ENCODE results near the gene KIF20B. TPM values are rescaled to one million over a fixed set of nuclear protein-coding genes. Genes with fewer than 3 reads are reported as not detected.

Gene KIF20B
- total and polyA plus RNA-seq, 2 of the 8 experiments (the other 6 are each of a cell fraction or from before 2014, with no cell fraction given), result 4.5 to 72.0 TPM

GRCh38 chr10:89793649-89794254, 92.4 kb downstream of the KIF20B start:
- ChIA-PET CTCF (ENCODE audit: partially characterized antibody) (interaction anchor here (0.7 to 2.3 kb wide), 13 partner anchors 10 to 805 kb away, joined by 3 to 8 read pairs (median 4); no protein-coding TSS in a partner anchor), POLR2A (ENCODE audit: partially characterized antibody) (no interaction called here)
- Histone ChIP-seq H3K23me2 (ENCODE audit: low read depth, low read length) (no peaks in the 10 kb centered on the region), H3K79me1 (ENCODE audit: low read depth, low read length) (no peaks in the 10 kb centered on the region), H3K4me2 (ENCODE audit: insufficient read depth in 1 of 2, low read depth in 2 of 2, low read length in 2 of 2) (no peak overlapping the region), H2BK5ac (ENCODE audit: low read depth, low read length) (no peak overlapping the region), H2BK20ac (ENCODE audit: low read length) (no peak overlapping the region), H3K4ac (replicated peaks; ENCODE audit: insufficient read length, low read depth, low read length) (no peak overlapping the region), H3K9ac (replicated peaks in 1 of 4; ENCODE audit: extremely low read depth in 1 of 4, low read depth in 3 of 4, low read length in 3 of 4) (no peak overlapping the region), H4K91ac (replicated peaks; ENCODE audit: insufficient read length, low read length) (no peak overlapping the region), H2BK12ac (ENCODE audit: low read depth, low read length) (no peak overlapping the region), H3K4me3 (ENCODE audit: extremely low read depth in 1 of 4, insufficient read depth in 2 of 4, low read depth in 3 of 4, low read length in 4 of 4) (no peak overlapping the region), H4K20me1 (replicated peaks in 1 of 2; ENCODE audit: control insufficient read depth in 1 of 2, insufficient read depth in 2 of 2, low read length in 2 of 2) (no peaks in the 10 kb centered on the region), H3K9me3 (ENCODE audit: insufficient read depth in 2 of 2, low read depth in 1 of 2, low read length in 1 of 2) (no peaks in the 10 kb centered on the region), H3K4me1 (replicated peaks in 1 of 4; ENCODE audit: control insufficient read depth in 3 of 4, insufficient read depth in 4 of 4, low read length in 3 of 4) (peaks cover 0 to 11% (median 8%) of the 10 kb centered on the region in 4 experiments; a peak in 3 of 7 replicates), H3K14ac (ENCODE audit: insufficient read length) (no peak overlapping the region), H2BK120ac (replicated peaks; ENCODE audit: low read depth, low read length) (no peak overlapping the region), H3K79me2 (ENCODE audit: control insufficient read depth in 1 of 2, insufficient read depth in 2 of 2, low read length in 2 of 2) (no peaks in the 10 kb centered on the region), H3K56ac (replicated peaks; ENCODE audit: insufficient read length, low read depth, low read length) (no peak overlapping the region), H3K18ac (ENCODE audit: extremely low read depth, low read length) (no peak overlapping the region), H2BK15ac (ENCODE audit: low read length) (no peak overlapping the region), H3K36me3 (ENCODE audit: control insufficient read depth in 2 of 4, insufficient read depth in 4 of 4, low read length in 3 of 4) (no peaks in the 10 kb centered on the region), H2AK5ac (ENCODE audit: low read depth, low read length) (no peak overlapping the region), H2AFZ (ENCODE audit: low read length) (no peak overlapping the region), H3K27me3 (replicated peaks in 1 of 4; ENCODE audit: control insufficient read depth in 3 of 4, extremely low read depth in 1 of 4, insufficient read depth in 3 of 4, low read length in 3 of 4) (no peaks in the 10 kb centered on the region), H3K27ac (ENCODE audit: low read depth, low read length) (no peak overlapping the region), H4K5ac (ENCODE audit: insufficient read length, low read depth, low read length) (no peak overlapping the region), H3K23ac (ENCODE audit: insufficient read length) (no peak overlapping the region), H4K8ac (ENCODE audit: extremely low read depth, insufficient read depth, low read length) (no peak overlapping the region)
- 42% methylated on average over 3 of the region's 3 CpGs; no CpG with 5 or more reads in 1 of the 2 experiments for WGBS, 2 experiments (ENCODE audit: extremely low coverage in 1 of 2, insufficient coverage in 1 of 2, insufficient read length in 1 of 2, insufficient replicate concordance in 2 of 2, low coverage in 1 of 2, low lambda C conversion rate in 2 of 2, missing lambda C conversion rate in 1 of 2)
- DNase-seq (ENCODE audit: low read depth in 1 of 2, low spot score in 2 of 2), result peak in 1 of 2 experiments; percentile 21
- peak; percentile 98 for FAIRE-seq
- no peak for TF ChIP-seq CBX8 (IDR thresholded peaks at IDR 0.05; ENCODE audit: borderline replicate concordance, low read depth, low read length)
- TF ChIP-seq CTCF (IDR thresholded peaks at IDR 0.05; ENCODE audit: control extremely low read depth in 1 of 3, insufficient read depth in 1 of 3, low read depth in 1 of 3, low read length in 3 of 3), result peak in 2 of 3 experiments; percentile 70 to 77; a peak in 3 of 4 replicates
- no peak for TF ChIP-seq ATF2 (IDR thresholded peaks at IDR 0.05; ENCODE audit: low read length)
- no peak for TF ChIP-seq RXRA (IDR thresholded peaks at IDR 0.05; ENCODE audit: insufficient read depth, low read depth, low read length)
- no peak for TF ChIP-seq BRCA1 (IDR thresholded peaks at IDR 0.05; ENCODE audit: low read depth, low read length)
- TF ChIP-seq RAD21 (IDR thresholded peaks at IDR 0.05 in 1 of 2, conservative IDR thresholded peaks at IDR 0.05 in 1 of 2; ENCODE audit: low read depth in 2 of 2, low read length in 2 of 2), result peak; percentile 96
- TF ChIP-seq FOSL1 (IDR thresholded peaks at IDR 0.05; ENCODE audit: insufficient read depth, low read depth, low read length), result no peak
